MCF 10A (cell line): ENCODE measurements around the gene SLC22A23. TPM values are rescaled to one million over a fixed set of nuclear protein-coding genes. Genes with fewer than 3 reads are reported as not detected.
A peak's percentile ranks its signal among the peaks of the same experiment; 100 is the strongest.

Source experiments
- BruUV-seq: library from RNA; stranded (reverse); fragments of 400-500 nt; replicated peaks from 2 replicates; lab custom pipeline; 2021; lab: Mats Ljungman, UMichigan
- CTCF ChIA-PET: fragments of 300-600 bp; sonication (Branson Sonifier 250); formaldehyde crosslinking; extraction: SDS; loops from one replicate; lab custom pipeline; 2021; ENCODE audit warnings: antibody characterized with exemption, inconsistent platforms; lab: Yijun Ruan, JAX
- POLR2A ChIA-PET: fragments of 300-600, 350-650 bp; sonication (Branson Sonifier 250); formaldehyde crosslinking; extraction: SDS; loops from one replicate; lab custom pipeline; 2020; ENCODE audit warnings: antibody characterized with exemption, inconsistent platforms; lab: Yijun Ruan, JAX
- DNase-seq: peaks from one replicate; pipeline ENCODE4 v3.0.0-alpha.2; 2018; ENCODE audit not compliant: unreplicated experiment
- H3K27ac Mint-ChIP-seq: one replicate; pipeline ENCODE4 v1.8.0; 2022; ENCODE audit warnings: mild to moderate bottlenecking, low read depth, mixed read lengths; ENCODE audit not compliant: unreplicated experiment
- H3K27me3 Mint-ChIP-seq: one replicate; pipeline ENCODE4 v1.8.0; 2022; ENCODE audit warnings: mixed read lengths; ENCODE audit not compliant: insufficient read depth, unreplicated experiment
- H3K36me3 Mint-ChIP-seq: one replicate; pipeline ENCODE4 v1.8.0; 2022; ENCODE audit warnings: mild to moderate bottlenecking, moderate library complexity, mixed read lengths; ENCODE audit not compliant: insufficient read depth, unreplicated experiment
- H3K4me1 Mint-ChIP-seq: one replicate; pipeline ENCODE4 v1.8.0; 2022; ENCODE audit warnings: mixed read lengths; ENCODE audit not compliant: insufficient read depth, unreplicated experiment
- H3K4me3 Mint-ChIP-seq: one replicate; pipeline ENCODE4 v1.8.0; 2022; ENCODE audit warnings: mild to moderate bottlenecking, moderate library complexity, mixed read lengths; ENCODE audit not compliant: unreplicated experiment
- H3K9me3 Mint-ChIP-seq: one replicate; pipeline ENCODE4 v1.8.0; 2022; ENCODE audit warnings: mixed read lengths; ENCODE audit not compliant: unreplicated experiment
- intact Hi-C: fragments of 100-400 bp; cut with micrococcal nuclease; formaldehyde crosslinking; loops from 2 replicates; pipeline ENCODE4 v1.14.1; 2022
- total RNA-seq: library from RNA; stranded (reverse); gene quantifications from 2 replicates; pipeline ENCODE4 v1.2.3, GENCODE V29; 2022
- TF ChIP-seq, protein P1 (sequence below): fragments of 200-600 bp; IDR thresholded peaks from one replicate; pipeline ENCODE4 v1.8.0; 2022; ENCODE audit warnings: antibody characterized with exemption, mild to moderate bottlenecking; ENCODE audit not compliant: unreplicated experiment

SLC22A23 gene
- total RNA-seq, 1 experiment from 2014 or later = 11.9 TPM

DNA sequence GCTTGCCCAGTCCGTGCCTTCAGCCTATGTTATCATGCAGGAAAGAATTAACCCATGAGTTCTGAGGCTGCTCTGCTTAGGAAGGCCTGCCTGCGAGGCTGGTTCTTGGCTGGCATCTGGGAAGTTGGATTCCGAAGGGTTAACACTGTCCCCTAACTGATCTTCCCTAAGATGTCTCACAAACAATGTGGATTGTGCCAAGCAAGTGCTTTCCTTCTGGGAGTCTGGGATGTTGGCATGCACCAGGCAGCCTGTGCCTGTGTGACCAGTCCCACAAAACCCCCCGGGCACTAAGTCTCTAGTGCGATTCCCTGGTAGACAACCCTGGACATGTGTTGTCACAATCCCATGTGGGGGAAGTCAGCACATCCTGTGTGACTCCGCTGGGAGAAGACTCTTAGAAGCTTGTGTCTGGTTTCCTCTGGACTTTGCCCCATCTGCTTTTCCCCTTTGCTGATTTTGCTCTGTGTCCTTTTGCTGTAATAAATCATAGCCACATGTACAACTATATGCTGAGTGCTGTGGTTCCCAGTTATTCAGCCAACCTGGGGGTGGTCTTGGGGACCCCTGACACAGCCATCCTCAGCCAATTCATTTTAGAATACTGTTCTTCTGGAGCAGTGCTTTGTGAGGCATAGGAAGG is 83.8 kb downstream of the SLC22A23 start:
- CTCF ChIA-PET = interaction anchor here (0.7 kb wide), 1 partner anchor 29 kb away, joined by 3 read pairs; no protein-coding TSS in a partner anchor

DNA sequence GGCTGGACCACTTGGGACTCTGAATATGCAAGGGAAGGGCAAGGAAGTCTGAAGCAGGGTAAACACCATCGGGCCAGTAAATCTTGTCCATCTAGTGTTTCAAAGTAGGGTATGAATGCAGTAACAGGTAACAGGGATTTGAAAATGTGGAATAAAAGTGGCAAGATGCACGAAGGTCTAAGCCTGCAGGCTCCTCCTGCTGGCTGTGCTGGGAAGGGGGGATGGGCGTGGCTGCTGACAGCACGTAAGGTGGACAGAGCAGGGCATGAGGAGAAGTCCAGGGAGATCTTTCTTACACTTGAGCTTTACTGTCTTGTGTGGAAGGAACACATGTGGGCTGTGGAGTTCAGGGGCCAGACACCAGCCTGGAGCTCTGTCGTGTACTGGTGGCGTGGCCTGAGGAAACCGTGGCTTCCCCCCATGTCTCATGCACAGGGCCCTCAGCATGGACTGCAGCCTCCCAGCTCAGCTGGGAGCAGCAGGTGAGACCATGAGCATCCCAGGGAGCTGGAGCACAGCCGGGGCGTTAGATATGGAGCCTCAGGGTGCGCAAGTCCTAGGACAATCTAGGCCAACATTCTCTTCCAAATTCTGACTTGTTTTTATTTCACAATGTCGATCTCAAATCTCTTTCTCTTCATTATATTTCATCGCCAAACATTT is 84.5 kb downstream of the SLC22A23 start:
- TF ChIP-seq, protein P1, sequence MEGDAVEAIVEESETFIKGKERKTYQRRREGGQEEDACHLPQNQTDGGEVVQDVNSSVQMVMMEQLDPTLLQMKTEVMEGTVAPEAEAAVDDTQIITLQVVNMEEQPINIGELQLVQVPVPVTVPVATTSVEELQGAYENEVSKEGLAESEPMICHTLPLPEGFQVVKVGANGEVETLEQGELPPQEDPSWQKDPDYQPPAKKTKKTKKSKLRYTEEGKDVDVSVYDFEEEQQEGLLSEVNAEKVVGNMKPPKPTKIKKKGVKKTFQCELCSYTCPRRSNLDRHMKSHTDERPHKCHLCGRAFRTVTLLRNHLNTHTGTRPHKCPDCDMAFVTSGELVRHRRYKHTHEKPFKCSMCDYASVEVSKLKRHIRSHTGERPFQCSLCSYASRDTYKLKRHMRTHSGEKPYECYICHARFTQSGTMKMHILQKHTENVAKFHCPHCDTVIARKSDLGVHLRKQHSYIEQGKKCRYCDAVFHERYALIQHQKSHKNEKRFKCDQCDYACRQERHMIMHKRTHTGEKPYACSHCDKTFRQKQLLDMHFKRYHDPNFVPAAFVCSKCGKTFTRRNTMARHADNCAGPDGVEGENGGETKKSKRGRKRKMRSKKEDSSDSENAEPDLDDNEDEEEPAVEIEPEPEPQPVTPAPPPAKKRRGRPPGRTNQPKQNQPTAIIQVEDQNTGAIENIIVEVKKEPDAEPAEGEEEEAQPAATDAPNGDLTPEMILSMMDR = no peak
- no peak for DNase-seq
- ChIA-PET POLR2A (no interaction called here), CTCF (interaction anchor here (0.7 kb wide), 1 partner anchor 28 kb away, joined by 3 read pairs; no protein-coding TSS in a partner anchor)
- peaks cover 9% of the 10 kb centered on the region for H3K36me3 Mint-ChIP-seq
- intact Hi-C loops = no loop called here
- no TSS peak for BruUV-seq
- H3K9me3 Mint-ChIP-seq = no peaks in the 10 kb centered on the region
- peaks cover 8% of the 10 kb centered on the region for H3K4me1 Mint-ChIP-seq
- no peaks in the 10 kb centered on the region for H3K27me3 Mint-ChIP-seq
- H3K27ac Mint-ChIP-seq = no peak overlapping the region
- H3K4me3 Mint-ChIP-seq = no peak overlapping the region

More for the DNA sequence above, 83.8 kb downstream of the SLC22A23 start:
- Mint-ChIP-seq H3K4me1 (peaks cover 8% of the 10 kb centered on the region), H3K27me3 (no peaks in the 10 kb centered on the region), H3K27ac (peak overlapping the region; percentile 13), H3K36me3 (peaks cover 11% of the 10 kb centered on the region), H3K4me3 (no peak overlapping the region), H3K9me3 (no peaks in the 10 kb centered on the region)
- POLR2A ChIA-PET = no interaction called here
- TF ChIP-seq, protein P1 = no peak
- intact Hi-C loops = no loop called here
- BruUV-seq = no TSS peak
- DNase-seq = no peak

DNA sequence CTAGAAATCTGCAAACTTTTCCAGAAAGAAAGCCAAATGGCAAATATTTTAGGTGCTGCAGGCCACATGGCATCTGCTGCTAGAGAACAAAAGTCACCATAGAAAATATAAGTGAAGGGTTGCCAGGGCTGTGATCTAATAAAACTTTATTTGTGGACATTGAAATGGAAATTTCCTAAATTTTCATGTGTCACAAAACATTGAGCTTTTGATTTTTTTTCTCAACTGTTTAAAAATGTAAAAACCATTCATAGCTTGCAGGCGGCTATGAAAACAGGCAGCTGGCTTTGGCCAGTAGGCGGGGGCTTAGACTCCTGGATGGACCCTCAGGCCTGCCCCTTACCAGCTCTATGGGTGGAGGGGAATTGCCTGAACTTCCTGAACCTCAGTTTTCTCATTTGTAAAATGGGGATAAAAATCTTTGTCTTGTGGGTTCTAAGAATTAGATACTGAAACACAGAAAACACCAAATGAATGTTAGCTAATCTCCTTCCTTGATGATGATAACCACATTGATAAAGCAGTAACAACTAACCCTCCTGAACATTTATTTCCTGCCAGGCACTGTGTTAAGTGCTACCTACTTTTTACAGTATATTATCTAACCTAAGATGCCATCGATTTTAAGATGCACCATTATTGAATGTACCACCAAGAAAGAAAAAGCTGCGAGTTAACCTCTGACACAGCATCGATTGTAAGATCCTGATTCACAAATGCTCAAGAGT is 85.5 kb downstream of the SLC22A23 start:
- H3K27ac Mint-ChIP-seq = no peak overlapping the region
- H3K36me3 Mint-ChIP-seq = peaks cover 5% of the 10 kb centered on the region
- TF ChIP-seq, protein P1 = no peak
- H3K27me3 Mint-ChIP-seq = no peaks in the 10 kb centered on the region
- H3K4me1 Mint-ChIP-seq = no peaks in the 10 kb centered on the region
- DNase-seq = no peak
- intact Hi-C loops = no loop called here
- H3K9me3 Mint-ChIP-seq = no peaks in the 10 kb centered on the region
- no TSS peak for BruUV-seq
- ChIA-PET CTCF (interaction anchor here (0.6 kb wide), 2 partner anchors 71 to 100 kb away, joined by 3 read pairs; no protein-coding TSS in a partner anchor), POLR2A (interaction anchor here (0.7 kb wide), 1 partner anchor 1197 kb away, joined by 5 read pairs; no protein-coding TSS in a partner anchor)
- no peak overlapping the region for H3K4me3 Mint-ChIP-seq
